A673 (cell line): ENCODE data around the gene IGSF21. TPM values are rescaled to one million over a fixed set of nuclear protein-coding genes. Genes with fewer than 3 reads are reported as not detected.

Source experiments
- BruUV-seq: library from RNA; stranded (reverse); fragments of 400-500 nt; replicated peaks from 2 replicates; lab custom pipeline; 2021; lab: Mats Ljungman, UMichigan
- CTCF ChIA-PET: fragments of 300-600 bp; sonication (Branson Sonifier 250); formaldehyde crosslinking; loops from one replicate; lab custom pipeline; 2022; ENCODE audit warnings: antibody characterized with exemption; lab: Charles Lee
- POLR2A ChIA-PET: fragments of 300-600 bp; sonication (Branson Sonifier 250); formaldehyde crosslinking; loops from one replicate; lab custom pipeline; 2022; ENCODE audit warnings: antibody characterized with exemption; ENCODE audit not compliant: low non-redundant PET; lab: Charles Lee
- DNase-seq: peaks from one replicate; pipeline ENCODE4 v3.0.0-alpha.2; 2015; ENCODE audit warnings: low spot score
- H3K27ac ChIP-seq: fragments of 200-600 bp; sonication (generic); 2 replicates; pipeline ENCODE4 v1.5.1; 2016; ENCODE audit warnings: mixed run types, low read depth, mild to moderate bottlenecking, mixed read lengths, antibody characterized with exemption, low read length; ENCODE audit not compliant: poor library complexity, severe bottlenecking
- H3K27me3 ChIP-seq: fragments of 200-600 bp; sonication (generic); replicated peaks from 2 replicates; pipeline ENCODE4 v1.6.1; 2017; ENCODE audit warnings: mixed run types, low read depth, mild to moderate bottlenecking, mixed read lengths, antibody characterized with exemption, low read length; ENCODE audit not compliant: insufficient read depth, poor library complexity
- H3K36me3 ChIP-seq: fragments of 200-600 bp; sonication (generic); 2 replicates; pipeline ENCODE4 v1.6.1; 2016; ENCODE audit warnings: mixed run types, mild to moderate bottlenecking, mixed read lengths, antibody characterized with exemption, low read length; ENCODE audit not compliant: insufficient read depth, poor library complexity, severe bottlenecking
- H3K4me1 ChIP-seq: fragments of 200-600 bp; sonication (generic); 2 replicates; pipeline ENCODE4 v1.6.1; 2017; ENCODE audit warnings: mixed run types, mild to moderate bottlenecking, mixed read lengths, antibody characterized with exemption, low read length; ENCODE audit not compliant: insufficient read depth, poor library complexity, severe bottlenecking
- H3K4me3 ChIP-seq: fragments of 200-600 bp; sonication (generic); 2 replicates; pipeline ENCODE4 v1.5.1; 2016; ENCODE audit warnings: low read depth, mixed run types, mild to moderate bottlenecking, mixed read lengths, low read length; ENCODE audit not compliant: poor library complexity, severe bottlenecking
- H3K9me3 ChIP-seq: fragments of 200-600 bp; sonication (generic); 2 replicates; pipeline ENCODE4 v1.6.1; 2016; ENCODE audit warnings: mixed run types, low read depth, mild to moderate bottlenecking, mixed read lengths, antibody characterized with exemption, low read length; ENCODE audit not compliant: poor library complexity, severe bottlenecking
- EZH2 ChIP-seq: fragments of 200-600 bp; sonication (generic); IDR thresholded peaks from 2 replicates; pipeline ENCODE4 v1.6.1; 2017; ENCODE audit warnings: borderline replicate concordance, low read depth, mild to moderate bottlenecking, mixed read lengths, antibody characterized with exemption, low read length; ENCODE audit not compliant: poor library complexity, severe bottlenecking
- intact Hi-C: fragments of 100-400 bp; cut with micrococcal nuclease; formaldehyde crosslinking; loops from one replicate; pipeline ENCODE4 v1.10.0; 2022; ENCODE audit not compliant: unreplicated experiment
- total RNA-seq: library from RNA; stranded (reverse); gene quantifications from 2 replicates; pipeline ENCODE4 v1.2.3, GENCODE V29; 2021
- TF ChIP-seq, protein P1 (sequence below): fragments of 300-800, 200-600 bp; sonication (generic); conservative IDR thresholded peaks from 2 replicates; pipeline ENCODE4 v1.5.1; 2017; ENCODE audit warnings: low read depth, mild to moderate bottlenecking, antibody characterized with exemption, low read length, moderate library complexity, mixed read lengths

The IGSF21 gene
- total RNA-seq, 1 experiment from 2014 or later = 3.2 TPM

DNA sequence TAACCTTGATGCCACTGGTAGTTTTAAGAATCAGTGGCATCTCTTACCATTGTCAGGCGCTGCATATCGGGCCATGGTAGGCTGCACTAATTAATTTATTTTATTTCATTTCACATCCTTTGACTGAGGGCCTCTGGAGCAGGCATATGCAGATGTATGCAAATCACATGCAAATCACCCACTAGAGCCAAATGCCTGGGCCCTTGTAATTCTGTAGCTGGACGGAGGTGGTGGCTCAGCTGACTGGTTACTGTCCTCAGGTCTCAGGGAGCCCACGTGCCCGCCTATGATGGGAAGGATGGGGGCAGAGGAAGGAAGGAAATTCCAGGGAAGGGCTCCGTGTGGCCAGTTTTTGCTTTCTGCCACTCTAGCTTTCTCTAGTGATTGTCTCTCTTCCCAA lies 122.7 kb downstream of the IGSF21 start:
- Histone ChIP-seq H3K27ac (no peak overlapping the region), H3K27me3 (no peaks in the 10 kb centered on the region), H3K4me1 (no peaks in the 10 kb centered on the region), H3K36me3 (no peaks in the 10 kb centered on the region), H3K4me3 (no peak overlapping the region), H3K9me3 (peaks cover 7% of the 10 kb centered on the region)
- TF ChIP-seq, protein P1, sequence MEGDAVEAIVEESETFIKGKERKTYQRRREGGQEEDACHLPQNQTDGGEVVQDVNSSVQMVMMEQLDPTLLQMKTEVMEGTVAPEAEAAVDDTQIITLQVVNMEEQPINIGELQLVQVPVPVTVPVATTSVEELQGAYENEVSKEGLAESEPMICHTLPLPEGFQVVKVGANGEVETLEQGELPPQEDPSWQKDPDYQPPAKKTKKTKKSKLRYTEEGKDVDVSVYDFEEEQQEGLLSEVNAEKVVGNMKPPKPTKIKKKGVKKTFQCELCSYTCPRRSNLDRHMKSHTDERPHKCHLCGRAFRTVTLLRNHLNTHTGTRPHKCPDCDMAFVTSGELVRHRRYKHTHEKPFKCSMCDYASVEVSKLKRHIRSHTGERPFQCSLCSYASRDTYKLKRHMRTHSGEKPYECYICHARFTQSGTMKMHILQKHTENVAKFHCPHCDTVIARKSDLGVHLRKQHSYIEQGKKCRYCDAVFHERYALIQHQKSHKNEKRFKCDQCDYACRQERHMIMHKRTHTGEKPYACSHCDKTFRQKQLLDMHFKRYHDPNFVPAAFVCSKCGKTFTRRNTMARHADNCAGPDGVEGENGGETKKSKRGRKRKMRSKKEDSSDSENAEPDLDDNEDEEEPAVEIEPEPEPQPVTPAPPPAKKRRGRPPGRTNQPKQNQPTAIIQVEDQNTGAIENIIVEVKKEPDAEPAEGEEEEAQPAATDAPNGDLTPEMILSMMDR = no peak
- TF ChIP-seq EZH2 = no peak
- POLR2A ChIA-PET = no interaction called here
- CTCF ChIA-PET = no interaction called here
- intact Hi-C loops = no loop called here
- no peak for DNase-seq
- no TSS peak for BruUV-seq

DNA sequence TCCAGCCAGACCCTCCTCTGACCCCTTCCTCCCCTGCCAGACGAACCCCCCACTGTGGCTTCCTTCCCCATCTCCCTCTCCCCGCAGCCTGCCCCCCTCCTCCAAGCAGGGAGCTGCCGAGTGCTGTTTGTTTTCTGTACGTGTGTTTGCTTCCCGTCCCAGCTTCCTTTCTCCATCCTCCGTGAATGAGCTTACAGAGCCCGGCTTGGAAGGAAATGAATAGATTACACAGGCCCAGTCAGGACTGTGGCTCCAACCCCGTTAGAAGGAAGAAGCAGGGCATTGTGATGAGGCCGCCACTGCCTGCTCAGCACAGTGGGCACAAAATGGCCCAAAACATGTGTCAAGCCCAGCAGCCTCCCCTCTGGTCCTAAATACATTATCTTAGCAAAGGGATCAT lies 123.2 kb downstream of the IGSF21 start:
- H3K36me3 ChIP-seq = no peaks in the 10 kb centered on the region
- DNase-seq = no peak
- CTCF ChIA-PET = no interaction called here
- no TSS peak for BruUV-seq
- peaks cover 7% of the 10 kb centered on the region for H3K9me3 ChIP-seq
- POLR2A ChIA-PET = no interaction called here
- no peak overlapping the region for H3K27ac ChIP-seq
- H3K27me3 ChIP-seq = no peaks in the 10 kb centered on the region
- TF ChIP-seq, protein P1 = no peak
- no peak for TF ChIP-seq EZH2
- H3K4me3 ChIP-seq = no peak overlapping the region
- no peaks in the 10 kb centered on the region for H3K4me1 ChIP-seq
- intact Hi-C loops = no loop called here

DNA sequence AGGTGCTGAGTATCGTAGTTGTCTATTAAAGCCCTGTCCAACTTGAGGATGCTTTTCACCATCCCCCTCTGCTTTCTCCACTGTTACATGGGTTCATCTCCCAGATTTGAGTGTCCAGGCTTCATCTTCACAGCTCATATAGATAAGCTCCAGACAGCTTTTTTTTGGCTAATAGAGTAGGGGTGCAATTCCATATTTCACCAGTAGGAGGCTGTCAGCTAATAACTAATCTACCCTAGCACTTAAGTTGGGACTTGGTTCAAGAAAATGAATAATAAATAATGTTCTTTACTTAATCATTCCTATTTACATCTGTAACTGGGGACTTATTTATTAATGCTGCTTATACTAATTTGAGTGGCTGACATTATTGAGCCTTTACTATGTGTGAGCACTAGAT lies 124.5 kb downstream of the IGSF21 start:
- DNase-seq = no peak
- peaks cover 7% of the 10 kb centered on the region for H3K9me3 ChIP-seq
- CTCF ChIA-PET = interaction anchor here (1.2 kb wide), 1 partner anchor 111 kb away, joined by 7 read pairs; no protein-coding TSS in a partner anchor
- TF ChIP-seq EZH2 = no peak
- TF ChIP-seq, protein P1 = peak; percentile 49
- no peaks in the 10 kb centered on the region for H3K4me1 ChIP-seq
- no peak overlapping the region for H3K4me3 ChIP-seq
- no TSS peak for BruUV-seq
- POLR2A ChIA-PET = no interaction called here
- H3K27ac ChIP-seq = no peak overlapping the region
- no peaks in the 10 kb centered on the region for H3K27me3 ChIP-seq
- no peaks in the 10 kb centered on the region for H3K36me3 ChIP-seq
- intact Hi-C loops = no loop called here
